ENCODE measurements around the gene PRDM8. TPM values are rescaled to one million over a fixed set of nuclear protein-coding genes. Genes with fewer than 3 reads are reported as not detected.
"Not testable (repeated sequence)": the region's sequence is repeated elsewhere in the genome, so short reads cannot be mapped to it uniquely, and the experiment has no call there.

Gene PRDM8
- polyA plus RNA-seq, 4 donors, result 2.0 to 3.5 (median 2.1) TPM

DNA sequence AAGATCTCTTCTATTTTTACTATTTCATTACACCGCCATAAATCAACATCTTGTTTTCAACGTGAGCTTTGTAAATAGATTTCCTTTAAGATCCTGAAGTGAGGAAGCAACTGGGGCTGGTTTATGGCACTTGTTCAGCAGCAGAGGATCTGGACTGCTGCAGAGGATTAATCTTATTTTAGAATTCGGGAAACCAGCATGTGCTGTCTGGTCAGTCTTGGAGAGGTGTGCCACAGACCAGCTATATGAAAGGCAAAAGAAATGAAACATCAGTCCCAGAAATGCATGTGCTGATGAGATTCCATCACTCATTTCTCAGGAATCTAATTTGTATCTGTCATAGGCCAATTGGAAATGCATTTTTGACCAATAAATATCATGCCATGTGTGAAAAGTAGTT lies 23.4 kb downstream of the PRDM8 start:
- DNase-seq (ENCODE audit: low read depth in 4 of 4, low spot score in 2 of 4), result no peak

DNA sequence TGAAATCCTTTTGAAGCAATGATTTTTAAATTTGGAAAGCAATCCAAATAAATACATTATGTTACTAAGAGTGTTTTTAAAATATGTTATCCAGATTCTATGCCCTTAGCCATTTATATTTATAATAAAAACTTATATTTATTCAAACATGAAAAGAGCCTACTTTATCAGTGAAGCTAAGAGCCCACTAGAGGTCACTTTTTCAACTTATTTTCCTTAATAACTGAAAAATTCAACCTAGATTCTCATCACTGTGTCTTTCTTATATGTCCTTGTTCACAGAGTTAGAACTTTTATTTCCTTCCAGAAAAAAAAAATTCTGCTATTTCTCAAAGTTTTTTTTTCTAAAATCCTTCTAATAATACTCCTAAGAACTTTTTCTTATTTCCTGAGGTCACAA lies 23.9 kb downstream of the PRDM8 start:
- no peak for DNase-seq (ENCODE audit: low read depth in 4 of 4, low spot score in 2 of 4)

DNA sequence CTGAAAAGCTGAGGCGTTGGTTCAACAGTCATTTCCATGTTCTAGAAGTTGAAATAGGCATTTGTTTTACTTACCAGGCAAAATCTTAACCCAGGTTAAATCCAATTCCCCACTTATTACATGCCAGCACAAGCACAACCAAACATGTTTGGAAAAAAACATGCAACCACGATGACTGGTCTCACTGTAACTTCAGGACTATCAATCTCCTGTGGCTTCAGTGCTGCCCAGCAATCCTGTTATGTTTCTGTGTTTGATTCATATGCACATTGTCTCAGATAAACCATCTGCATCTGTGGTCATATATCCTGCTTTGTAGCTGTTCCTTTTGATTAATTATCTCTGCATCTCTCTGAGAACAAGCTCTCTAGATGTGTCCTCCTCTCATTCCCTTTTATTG lies 28.3 kb downstream of the PRDM8 start:
- no peak for DNase-seq (ENCODE audit: low read depth in 4 of 4, low spot score in 2 of 4)

DNA sequence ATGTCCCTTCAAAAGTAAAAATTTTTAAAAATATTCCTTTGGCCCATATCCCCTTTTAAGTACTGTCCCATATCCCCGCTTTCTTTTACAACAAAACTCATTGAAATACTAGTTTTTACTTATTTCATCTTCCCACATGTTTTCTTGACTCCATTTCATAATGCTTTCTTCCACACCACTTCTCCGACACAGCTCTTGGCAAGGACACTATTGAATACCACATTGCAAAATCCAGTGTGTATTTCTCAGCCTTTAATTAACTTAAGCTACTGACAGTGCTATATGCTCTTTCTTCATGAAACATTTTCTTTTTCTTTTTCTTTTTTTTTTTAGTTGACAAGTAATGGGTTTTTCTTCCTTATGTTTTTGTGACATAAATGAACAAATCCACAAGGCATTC lies 28.8 kb downstream of the PRDM8 start:
- DNase-seq (ENCODE audit: low read depth in 4 of 4, low spot score in 2 of 4), result no peak

DNA sequence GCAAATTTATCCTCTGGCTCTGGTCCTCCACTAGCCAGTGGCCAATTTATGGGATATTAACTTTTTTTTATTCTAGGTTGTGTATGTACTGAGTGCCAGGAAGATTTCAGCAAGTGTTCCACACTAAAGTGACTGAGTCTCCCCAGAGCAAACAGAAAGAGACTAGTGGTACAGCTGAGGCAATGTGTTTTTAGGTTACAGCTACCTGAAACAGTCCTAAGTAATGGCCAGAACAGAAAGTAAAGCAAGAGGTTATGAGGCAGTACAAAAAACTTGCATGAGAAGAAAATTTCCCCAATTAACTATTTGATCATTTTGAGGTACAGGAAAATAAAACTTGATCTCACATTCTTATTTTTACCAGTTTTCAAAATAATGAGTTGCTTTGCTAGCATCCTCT lies 31.2 kb downstream of the PRDM8 start:
- no peak for DNase-seq (ENCODE audit: low read depth in 4 of 4, low spot score in 2 of 4)

DNA sequence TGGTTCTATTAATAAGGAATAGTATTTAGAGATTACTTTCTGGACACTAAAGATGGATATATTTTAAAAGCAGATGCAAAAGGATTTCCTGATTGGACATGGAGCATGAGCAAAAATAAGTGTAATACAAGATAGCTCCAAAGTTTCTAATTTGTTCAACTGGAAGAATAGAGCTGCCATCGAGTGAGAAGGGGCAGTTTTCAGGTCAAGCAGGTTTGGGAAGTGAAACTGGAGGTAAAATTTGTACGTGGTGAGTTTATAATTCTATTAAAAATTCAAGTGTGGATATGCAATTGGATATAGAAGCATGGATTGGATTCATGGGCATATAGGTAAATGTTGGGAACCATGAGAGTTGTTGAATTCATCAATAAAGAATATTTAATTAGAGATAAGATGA lies 31.8 kb downstream of the PRDM8 start:
- no peak for DNase-seq (ENCODE audit: low read depth in 4 of 4, low spot score in 2 of 4)

DNA sequence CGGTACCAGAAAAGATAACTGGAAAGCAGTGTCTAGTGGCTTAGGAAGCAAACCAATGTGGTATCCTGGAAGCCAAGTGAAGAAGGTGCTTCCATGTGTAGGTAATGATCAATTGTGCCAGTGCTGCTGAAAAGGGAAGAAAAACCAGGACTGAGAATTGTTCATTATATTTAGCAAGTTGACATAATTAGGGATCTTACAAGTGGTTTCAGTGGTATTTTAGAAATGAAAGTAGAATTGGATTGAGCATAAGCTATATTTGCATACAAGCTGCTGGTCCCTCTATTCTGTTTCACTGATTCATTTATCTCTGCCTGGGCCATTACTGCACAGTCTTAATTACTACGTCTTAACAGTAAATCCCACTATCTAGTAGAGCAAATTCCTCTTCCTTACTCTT lies 32.3 kb downstream of the PRDM8 start:
- DNase-seq (ENCODE audit: low read depth in 4 of 4, low spot score in 2 of 4), result no peak

DNA sequence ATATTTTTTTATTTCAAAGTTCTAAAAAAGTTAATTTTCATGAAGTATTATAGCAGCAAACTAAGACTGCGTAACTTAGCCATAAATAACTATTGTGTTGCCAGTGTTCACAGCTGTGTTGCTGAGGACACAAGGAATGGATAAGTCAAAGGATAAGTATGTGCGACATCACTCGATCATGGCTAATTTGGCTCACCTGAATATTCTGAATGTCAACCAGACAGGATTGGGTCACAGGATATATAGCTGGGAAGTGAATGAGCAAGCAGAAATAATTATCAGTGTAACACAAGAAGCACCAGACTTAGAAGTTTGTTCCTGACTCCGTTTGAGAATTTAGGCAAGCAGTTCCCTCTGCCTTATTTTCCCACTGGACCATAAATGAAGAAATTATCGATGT lies 33.9 kb downstream of the PRDM8 start:
- no peak for DNase-seq (ENCODE audit: low read depth in 4 of 4, low spot score in 2 of 4)

DNA sequence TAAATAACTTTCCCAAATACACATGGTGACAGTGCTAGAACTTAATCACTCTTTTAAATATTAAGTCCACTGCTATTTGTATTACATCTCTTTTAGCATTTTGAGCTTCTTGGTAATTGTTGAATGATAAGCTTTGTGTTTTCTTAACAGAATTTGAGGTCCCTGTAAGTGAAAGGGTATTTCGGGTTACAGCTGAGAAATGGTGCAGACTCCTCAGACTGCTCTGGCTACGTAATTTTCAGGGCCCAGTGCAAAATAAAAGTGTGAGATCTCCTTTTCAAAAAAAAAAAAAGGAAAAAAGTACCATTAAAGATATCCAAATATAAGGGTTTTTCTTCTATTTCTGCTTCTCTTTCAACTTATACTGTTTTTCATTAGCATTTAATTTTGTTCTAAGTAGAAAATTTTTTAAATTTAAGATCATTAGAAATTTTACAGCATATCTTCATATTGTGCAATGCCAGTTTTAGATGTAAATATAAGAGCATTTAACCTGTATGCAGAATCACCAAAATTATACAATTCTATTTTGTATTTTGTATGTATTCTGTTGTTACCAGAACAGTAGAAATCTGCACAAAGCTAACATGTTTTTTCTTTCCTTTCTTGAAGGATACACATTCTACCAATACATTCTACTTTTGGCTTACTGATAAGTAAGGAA lies 35.5 kb downstream of the PRDM8 start:
- no peak for DNase-seq (ENCODE audit: low read depth in 4 of 4, low spot score in 2 of 4)

DNA sequence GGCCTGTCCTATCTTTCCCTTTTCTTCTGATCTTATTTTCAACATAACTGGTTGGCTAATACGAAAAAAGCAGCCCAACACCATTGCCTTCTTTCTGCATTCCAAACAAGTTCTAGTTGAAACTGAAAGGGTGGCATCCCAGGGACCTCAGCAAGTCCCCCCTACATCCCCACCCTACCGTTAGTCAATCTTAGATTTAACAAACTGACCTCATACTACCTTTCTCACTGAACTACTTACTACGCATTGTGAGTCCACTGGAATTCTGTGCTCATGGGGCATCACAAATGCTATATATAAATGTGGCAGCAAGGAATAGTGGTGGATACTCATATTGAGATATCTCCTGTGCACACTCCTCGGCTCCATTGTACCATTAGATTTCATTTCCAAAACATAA lies 36.1 kb downstream of the PRDM8 start:
- DNase-seq (ENCODE audit: low read depth in 4 of 4, low spot score in 2 of 4), result no peak

DNA sequence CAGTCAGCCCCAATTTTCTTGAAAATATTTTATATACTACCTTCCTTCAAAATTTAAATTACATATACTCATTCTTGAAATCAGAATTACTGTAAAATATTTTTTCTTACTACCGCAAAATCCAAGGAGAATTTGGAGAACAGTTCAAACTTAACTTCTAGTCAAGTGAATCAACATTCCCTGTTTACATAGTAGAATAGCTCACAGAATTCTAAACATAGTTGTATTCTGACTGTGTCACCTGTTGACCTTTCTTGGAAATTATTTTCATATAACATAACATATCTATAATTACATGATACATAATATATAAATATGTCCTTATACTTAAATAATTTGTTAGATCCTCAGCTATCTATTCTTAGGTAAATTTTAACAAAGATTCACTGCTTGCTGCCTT lies 38.1 kb downstream of the PRDM8 start:
- no peak for DNase-seq (ENCODE audit: low read depth in 4 of 4, low spot score in 2 of 4)

DNA sequence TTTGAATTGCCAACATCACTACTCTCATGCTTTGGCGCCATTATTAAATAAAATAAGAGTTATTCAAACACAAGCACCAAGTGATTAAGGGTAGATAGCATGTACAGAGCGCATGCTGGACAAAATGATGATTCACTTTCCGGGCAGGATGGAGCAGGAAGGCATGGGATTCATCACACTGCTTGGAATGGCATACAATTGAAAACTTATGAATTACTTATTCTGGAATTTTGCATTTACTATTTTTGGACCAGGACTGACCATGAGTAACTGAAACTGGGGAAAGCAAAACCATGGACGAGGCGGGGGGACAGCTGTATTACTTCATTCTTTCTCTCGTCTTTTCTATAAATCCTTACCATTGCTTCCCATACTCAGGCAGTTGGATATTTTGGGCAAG lies 40.7 kb downstream of the PRDM8 start:
- DNase-seq (ENCODE audit: low read depth in 4 of 4, low spot score in 2 of 4), result no peak

DNA sequence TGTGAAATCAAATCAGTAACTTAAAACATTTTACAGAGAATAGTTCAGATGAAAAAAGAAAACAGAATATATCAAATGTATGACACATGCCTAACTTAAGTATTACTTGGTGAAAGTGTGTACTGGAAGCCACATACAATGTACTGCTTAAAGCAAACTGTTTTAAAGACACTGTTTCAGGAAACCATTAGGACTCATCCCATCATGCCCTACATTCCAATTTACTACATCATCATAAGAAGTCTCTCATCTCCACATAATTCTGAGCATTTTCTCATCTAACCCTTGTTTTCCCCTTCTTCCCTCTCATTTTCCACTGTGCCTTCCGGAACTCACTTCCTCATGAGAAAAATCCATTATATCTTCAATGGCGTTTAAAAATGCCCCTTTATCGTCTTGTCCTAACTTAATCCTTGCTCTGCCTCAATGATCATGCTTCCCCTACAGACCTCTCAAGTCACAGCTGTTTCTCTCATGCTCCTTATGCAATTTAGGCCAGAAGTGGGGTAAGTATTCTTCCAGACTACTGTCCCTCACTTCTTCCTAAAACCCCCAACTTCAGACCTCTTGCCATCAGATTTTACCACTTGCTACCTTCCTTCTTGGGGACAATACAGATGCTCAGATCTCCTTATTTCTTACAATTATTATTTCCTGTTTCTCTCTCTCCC lies 42.3 kb downstream of the PRDM8 start:
- no peak for DNase-seq (ENCODE audit: low read depth in 4 of 4, low spot score in 2 of 4)

DNA sequence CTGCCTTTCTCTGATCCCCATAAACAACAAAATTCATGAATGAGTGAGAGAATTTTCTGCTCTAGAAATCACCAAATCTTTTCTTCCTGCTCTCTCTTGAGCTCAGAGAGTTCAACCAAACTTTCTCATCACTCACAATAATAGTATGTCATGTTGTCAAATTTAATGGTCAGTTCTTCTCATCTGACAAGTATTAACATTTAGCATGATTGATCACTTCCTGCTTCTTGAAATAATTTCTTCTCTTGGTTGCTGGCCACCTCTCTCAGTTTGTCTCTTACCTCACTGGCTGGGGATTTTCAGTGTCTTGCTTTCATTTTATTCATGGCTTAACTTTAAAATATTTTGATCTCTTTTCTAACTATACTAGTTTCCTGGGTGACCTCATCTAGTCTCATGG lies 43.7 kb downstream of the PRDM8 start:
- no peak for DNase-seq (ENCODE audit: low read depth in 4 of 4, low spot score in 2 of 4)

DNA sequence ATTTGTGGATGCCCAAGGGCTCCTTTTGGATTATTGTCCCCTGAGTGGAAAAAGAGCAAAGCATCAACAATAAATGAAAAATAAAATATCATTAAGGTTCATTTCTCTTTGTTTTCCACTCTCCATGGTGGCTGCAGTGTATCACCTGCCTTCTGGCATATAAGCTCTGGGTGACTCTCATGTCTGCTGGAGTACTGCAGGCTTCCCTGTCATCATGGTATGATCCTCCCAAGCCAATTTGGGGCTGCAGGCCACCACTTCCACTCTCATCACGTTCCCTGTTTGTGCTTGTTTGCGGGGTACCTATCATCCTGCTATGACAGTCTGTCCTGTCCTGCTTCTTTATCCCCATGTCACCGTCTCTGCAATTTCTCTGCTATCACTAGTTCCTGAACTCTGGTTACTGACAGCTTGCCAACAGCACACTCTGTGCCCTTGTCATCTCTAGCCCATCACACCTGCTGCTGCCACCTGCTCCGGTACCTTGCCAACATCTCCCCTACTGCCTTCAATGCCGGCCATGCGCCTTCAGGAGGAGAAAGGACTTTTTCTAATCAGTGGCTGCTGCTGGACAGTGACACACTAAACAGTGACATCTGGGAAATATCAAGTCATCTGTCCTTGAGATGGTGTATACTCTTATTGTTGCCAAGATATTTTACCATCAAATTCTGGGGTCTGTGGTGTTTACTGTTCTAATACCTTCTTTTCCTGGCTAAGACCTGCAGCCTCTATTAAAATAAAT lies 46.1 kb downstream of the PRDM8 start:
- DNase-seq (ENCODE audit: low read depth in 4 of 4, low spot score in 2 of 4), result no peak

DNA sequence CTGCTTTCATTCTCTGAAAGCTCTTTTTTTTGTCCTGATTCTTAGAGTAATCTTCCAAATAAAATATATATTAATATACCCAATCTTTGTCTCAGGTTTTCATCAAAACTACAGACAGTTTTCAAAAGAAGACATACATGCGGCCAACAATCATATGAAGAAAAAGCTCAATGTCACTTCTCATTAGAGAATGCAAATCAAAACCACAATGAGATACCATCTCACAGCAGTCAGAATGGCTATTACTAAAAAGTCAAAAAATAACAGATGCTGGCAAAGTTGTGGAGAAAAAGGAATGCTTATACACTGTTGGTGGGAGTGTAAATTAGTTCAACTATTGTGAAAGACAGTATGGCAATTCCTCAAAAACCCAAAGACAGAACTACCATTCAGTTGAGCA lies 50.2 kb downstream of the PRDM8 start:
- not testable (repeated sequence) for DNase-seq (ENCODE audit: low read depth in 4 of 4, low spot score in 2 of 4)

DNA sequence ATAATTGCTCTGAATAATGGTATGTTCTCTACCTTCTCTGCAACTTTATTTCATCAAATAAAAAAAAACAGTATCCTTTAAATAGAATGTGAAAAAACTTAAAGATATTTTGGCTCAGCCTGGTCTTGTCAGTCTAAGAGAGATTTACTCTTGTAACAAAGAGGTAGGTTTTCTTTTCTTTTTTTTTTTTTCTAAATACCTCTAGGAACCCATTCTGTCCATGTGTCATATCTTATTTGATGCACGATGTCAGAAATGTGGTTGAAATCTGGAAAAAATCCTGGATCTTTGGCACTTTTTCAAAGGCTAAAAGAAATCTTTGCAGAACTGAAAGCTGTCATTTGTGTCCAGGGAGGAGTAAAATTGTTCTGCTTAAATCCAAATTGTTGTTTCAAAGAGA lies 51.8 kb downstream of the PRDM8 start:
- DNase-seq (ENCODE audit: low read depth in 4 of 4, low spot score in 2 of 4), result no peak

DNA sequence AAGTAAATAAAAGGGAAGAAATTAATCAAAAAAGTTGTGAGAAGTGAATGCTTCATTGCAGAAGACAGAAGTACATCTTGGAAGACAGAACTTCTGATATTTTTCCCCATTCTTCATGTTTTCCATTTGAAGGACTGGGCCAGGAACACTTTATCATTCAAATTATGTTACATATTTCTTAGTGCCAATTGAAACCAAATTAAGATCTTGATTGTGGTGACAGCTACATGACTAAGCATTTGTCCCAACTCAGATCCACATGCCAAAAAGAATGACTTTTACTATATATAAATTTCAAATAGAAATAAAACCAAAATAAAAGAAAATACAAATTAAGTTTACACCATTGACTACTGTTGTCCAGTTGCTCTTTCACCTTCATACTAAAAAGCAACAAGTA lies 55.1 kb downstream of the PRDM8 start:
- DNase-seq (ENCODE audit: low read depth in 4 of 4, low spot score in 2 of 4), result no peak

DNA sequence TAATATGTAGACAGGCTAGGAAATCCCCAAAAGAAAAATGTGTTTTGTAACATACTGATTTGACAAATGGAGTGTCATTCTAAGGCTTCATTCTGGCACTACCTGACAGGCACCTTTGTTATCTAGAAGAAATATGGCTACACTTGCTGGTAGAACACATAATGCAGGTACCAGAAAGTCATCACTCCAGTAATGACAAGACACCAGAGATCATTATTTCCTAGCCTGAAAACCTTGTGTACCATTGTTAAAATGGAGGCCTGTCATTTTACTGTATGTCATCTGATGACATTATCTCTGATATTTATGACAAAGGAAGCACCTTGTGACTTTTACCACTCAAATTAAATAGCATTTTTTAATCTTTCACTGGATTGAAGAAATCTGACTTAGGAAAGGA lies 55.6 kb downstream of the PRDM8 start:
- DNase-seq (ENCODE audit: low read depth in 4 of 4, low spot score in 2 of 4), result no peak

DNA sequence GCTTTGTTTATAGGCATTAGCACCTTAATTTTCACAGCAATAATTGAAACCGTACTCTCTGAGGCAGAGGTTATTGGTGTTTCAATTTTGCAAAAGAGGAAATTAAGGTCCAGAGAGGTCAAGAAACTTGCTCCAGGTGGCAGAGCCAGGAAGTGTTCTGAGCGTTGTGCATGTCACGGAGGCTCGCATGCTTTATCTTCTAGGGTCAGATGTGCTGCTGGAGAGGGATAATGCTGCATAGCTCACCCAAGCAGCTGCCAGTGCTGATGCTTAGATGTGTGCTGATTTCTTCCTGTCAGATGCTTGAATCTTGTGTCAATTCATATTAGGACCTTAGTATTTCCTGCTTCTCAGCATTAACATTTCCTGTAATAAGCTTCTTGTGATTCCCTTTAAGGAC lies 56.2 kb downstream of the PRDM8 start:
- no peak for DNase-seq (ENCODE audit: low read depth in 4 of 4, low spot score in 2 of 4)

Measured in left renal cortex interstitium (tissue), 4 donors.